Neural progenitor cell (in vitro differentiated cells): ENCODE data around the gene JPH2. TPM values are rescaled to one million over a fixed set of nuclear protein-coding genes. Genes with fewer than 3 reads are reported as not detected.

Source experiments
- DNase-seq: peaks from one replicate; pipeline ENCODE4 v3.0.0-alpha.2; 2016; ENCODE audit warnings: low spot score
- H2AFZ ChIP-seq: fragments of 200-600 bp; sonication (generic); replicated peaks from 2 replicates; pipeline ENCODE4 v1.6.1; 2016; ENCODE audit warnings: antibody characterized with exemption
- H3F3A ChIP-seq: fragments of 200-600 bp; sonication (generic); 2 replicates; pipeline ENCODE4 v1.6.1; 2016; ENCODE audit warnings: antibody characterized with exemption, low read depth
- H3K27ac ChIP-seq: fragments of 200-600 bp; sonication (generic); 2 replicates; pipeline ENCODE4 v1.5.1; 2016; ENCODE audit warnings: mild to moderate bottlenecking
- H3K27me3 ChIP-seq: fragments of 200-600 bp; sonication (generic); 2 replicates; pipeline ENCODE4 v1.6.1; 2016; ENCODE audit warnings: mild to moderate bottlenecking, moderate library complexity
- H3K36me3 ChIP-seq: fragments of 200-600 bp; sonication (generic); 2 replicates; pipeline ENCODE4 v1.5.1; 2016
- H3K4me1 ChIP-seq: fragments of 200-600 bp; sonication (generic); 2 replicates; pipeline ENCODE4 v1.6.1; 2016; ENCODE audit warnings: mixed run types
- H3K4me2 ChIP-seq: fragments of 200-600 bp; sonication (generic); 2 replicates; pipeline ENCODE4 v1.6.1; 2016
- H3K4me3 ChIP-seq: fragments of 200-600 bp; sonication (generic); 2 replicates; pipeline ENCODE4 v1.5.1; 2016
- H3K79me2 ChIP-seq: fragments of 200-600 bp; sonication (generic); 2 replicates; pipeline ENCODE4 v1.6.1; 2016; ENCODE audit warnings: low read depth
- H3K9ac ChIP-seq: fragments of 200-600 bp; sonication (generic); 2 replicates; pipeline ENCODE4 v1.6.1; 2016
- H3K9me3 ChIP-seq: fragments of 200-600 bp; sonication (generic); 2 replicates; pipeline ENCODE4 v1.5.1; 2016; ENCODE audit warnings: low read depth
- H4K20me1 ChIP-seq: fragments of 200-600 bp; sonication (generic); 2 replicates; pipeline ENCODE4 v1.6.1; 2016; ENCODE audit warnings: low read depth
- H3K27ac Mint-ChIP-seq: 3 replicates; pipeline ENCODE4 v1.8.0; 2021; ENCODE audit warnings: mixed read lengths
- H3K27me3 Mint-ChIP-seq: 2 replicates; pipeline ENCODE4 v1.8.0; 2022; ENCODE audit warnings: low read depth, mild to moderate bottlenecking, inconsistent platforms, moderate library complexity, mixed read lengths; ENCODE audit not compliant: insufficient read depth
- H3K36me3 Mint-ChIP-seq: 3 replicates; pipeline ENCODE4 v1.8.0; 2021; ENCODE audit warnings: mixed read lengths
- H3K4me1 Mint-ChIP-seq: 3 replicates; pipeline ENCODE4 v1.8.0; 2021; ENCODE audit warnings: mixed read lengths
- H3K4me3 Mint-ChIP-seq: 3 replicates; pipeline ENCODE4 v1.8.0; 2021; ENCODE audit warnings: mild to moderate bottlenecking, moderate library complexity, mixed read lengths
- H3K9me3 Mint-ChIP-seq: 3 replicates; pipeline ENCODE4 v1.8.0; 2020; ENCODE audit warnings: mixed read lengths
- EZH2 ChIP-seq: fragments of 200-600 bp; sonication (generic); IDR thresholded peaks from 2 replicates; pipeline ENCODE4 v1.6.1; 2017; ENCODE audit warnings: antibody characterized with exemption, mild to moderate bottlenecking, moderate library complexity
- EZH2phosphoT487 ChIP-seq: fragments of 200-600 bp; sonication (generic); IDR thresholded peaks from 2 replicates; pipeline ENCODE4 v1.6.1; 2017; ENCODE audit warnings: antibody characterized with exemption
- total RNA-seq: library from RNA; depleted of rRNA; stranded (reverse); fragments of >200 nt; gene quantifications from 2 replicates; pipeline ENCODE4 v1.2.3, GENCODE V29; 2015; ENCODE audit warnings: low replicate concordance
- TF ChIP-seq, protein P1 (sequence below): fragments of 200-600 bp; sonication (generic); IDR thresholded peaks from 2 replicates; pipeline ENCODE4 v1.5.1; 2017; ENCODE audit warnings: antibody characterized with exemption, mild to moderate bottlenecking

Gene JPH2
- total RNA-seq, 1 donor from 2014 or later, result not detected

DNA sequence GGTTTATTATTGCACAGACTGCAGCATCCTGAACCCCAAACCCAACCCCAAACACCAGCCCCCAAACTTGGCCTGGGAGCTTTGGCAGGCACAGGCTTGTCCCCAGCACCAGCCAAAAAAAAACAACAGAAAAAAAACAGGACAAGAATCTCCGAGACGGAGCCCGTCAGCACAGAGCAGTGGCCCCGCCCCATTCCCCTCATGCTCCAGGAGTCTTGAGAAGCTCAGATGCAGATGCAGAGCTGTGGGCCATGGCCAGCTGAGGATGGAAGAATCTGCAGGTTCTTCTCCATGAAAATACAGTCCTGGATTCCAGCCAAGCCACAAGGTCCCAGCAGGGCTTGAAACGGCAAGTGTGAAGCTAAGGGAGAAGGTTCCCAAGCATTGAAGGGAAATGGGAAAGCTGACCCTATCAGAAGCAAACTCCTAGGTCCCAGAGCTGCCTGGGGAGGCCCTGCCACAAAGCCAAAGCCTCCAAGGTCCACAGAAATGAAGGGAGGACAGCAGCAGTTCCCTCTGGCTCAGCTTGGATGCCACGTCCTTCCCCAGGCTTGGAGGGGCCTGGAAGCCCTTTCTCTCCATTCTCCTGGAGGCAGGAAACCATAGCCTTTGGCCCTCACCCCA, 75.2 kb downstream of the JPH2 start:
- Histone ChIP-seq H3K4me3 (no peak overlapping the region), H2AFZ (no peak overlapping the region), H3K4me1 (no peaks in the 10 kb centered on the region), H4K20me1 (no peaks in the 10 kb centered on the region), H3K27me3 (no peaks in the 10 kb centered on the region), H3F3A (no peaks in the 10 kb centered on the region), H3K79me2 (no peaks in the 10 kb centered on the region), H3K27ac (no peak overlapping the region), H3K9ac (no peak overlapping the region), H3K36me3 (no peaks in the 10 kb centered on the region), H3K4me2 (no peak overlapping the region), H3K9me3 (no peaks in the 10 kb centered on the region)
- H3K9me3 Mint-ChIP-seq, result peaks cover 18% of the 10 kb centered on the region
- peaks cover 11% of the 10 kb centered on the region for H3K27me3 Mint-ChIP-seq
- TF ChIP-seq EZH2phosphoT487, result no peak
- TF ChIP-seq, protein P1, sequence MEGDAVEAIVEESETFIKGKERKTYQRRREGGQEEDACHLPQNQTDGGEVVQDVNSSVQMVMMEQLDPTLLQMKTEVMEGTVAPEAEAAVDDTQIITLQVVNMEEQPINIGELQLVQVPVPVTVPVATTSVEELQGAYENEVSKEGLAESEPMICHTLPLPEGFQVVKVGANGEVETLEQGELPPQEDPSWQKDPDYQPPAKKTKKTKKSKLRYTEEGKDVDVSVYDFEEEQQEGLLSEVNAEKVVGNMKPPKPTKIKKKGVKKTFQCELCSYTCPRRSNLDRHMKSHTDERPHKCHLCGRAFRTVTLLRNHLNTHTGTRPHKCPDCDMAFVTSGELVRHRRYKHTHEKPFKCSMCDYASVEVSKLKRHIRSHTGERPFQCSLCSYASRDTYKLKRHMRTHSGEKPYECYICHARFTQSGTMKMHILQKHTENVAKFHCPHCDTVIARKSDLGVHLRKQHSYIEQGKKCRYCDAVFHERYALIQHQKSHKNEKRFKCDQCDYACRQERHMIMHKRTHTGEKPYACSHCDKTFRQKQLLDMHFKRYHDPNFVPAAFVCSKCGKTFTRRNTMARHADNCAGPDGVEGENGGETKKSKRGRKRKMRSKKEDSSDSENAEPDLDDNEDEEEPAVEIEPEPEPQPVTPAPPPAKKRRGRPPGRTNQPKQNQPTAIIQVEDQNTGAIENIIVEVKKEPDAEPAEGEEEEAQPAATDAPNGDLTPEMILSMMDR, result no peak
- TF ChIP-seq EZH2, result no peak
- no peak for DNase-seq
- no peak overlapping the region for H3K4me3 Mint-ChIP-seq
- peaks cover 2% of the 10 kb centered on the region for H3K4me1 Mint-ChIP-seq
- H3K36me3 Mint-ChIP-seq, result no peaks in the 10 kb centered on the region
- no peak overlapping the region for H3K27ac Mint-ChIP-seq

DNA sequence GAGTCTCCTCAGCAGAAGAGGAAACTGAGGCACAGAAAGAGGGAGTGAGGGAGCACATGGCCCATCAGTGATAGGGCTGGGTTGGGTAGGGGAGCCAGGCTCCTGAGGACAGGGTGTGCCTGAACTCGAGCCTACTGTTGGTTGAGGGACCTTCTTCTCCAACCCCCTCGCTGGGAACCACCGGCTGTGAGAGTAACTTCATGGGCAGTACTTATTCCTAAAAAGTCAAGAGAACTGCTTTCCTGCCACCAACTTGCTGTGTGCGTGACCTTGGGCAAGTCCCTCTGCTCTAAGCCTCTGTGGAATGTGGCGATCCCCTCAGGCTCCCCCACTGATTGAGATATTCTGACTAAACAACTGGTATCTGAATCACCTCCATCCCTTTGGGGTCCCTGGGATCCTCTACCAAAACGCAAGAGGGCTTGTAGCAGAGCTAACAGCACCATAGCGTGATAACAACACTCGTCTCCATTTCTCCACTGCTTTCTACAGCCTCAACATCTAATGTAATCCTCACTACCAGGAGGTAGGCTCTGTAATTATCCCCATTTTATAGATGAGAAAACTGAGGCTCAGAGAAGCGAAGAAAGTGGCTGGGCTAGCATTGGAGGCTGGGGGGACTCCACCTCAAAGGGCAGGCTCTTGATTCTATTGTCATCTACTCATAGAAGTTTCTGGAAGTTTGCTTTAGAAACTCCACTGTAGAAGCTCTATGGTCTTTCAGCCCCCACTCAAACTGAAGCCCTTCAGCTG, 76.0 kb downstream of the JPH2 start:
- no peaks in the 10 kb centered on the region for H3K27me3 ChIP-seq
- H4K20me1 ChIP-seq, result no peaks in the 10 kb centered on the region
- H3K9ac ChIP-seq, result no peak overlapping the region
- H3K79me2 ChIP-seq, result no peaks in the 10 kb centered on the region
- peaks cover 18% of the 10 kb centered on the region for H3K9me3 Mint-ChIP-seq
- no peaks in the 10 kb centered on the region for H3F3A ChIP-seq
- no peak for TF ChIP-seq EZH2phosphoT487
- TF ChIP-seq, protein P1, result no peak
- no peak for TF ChIP-seq EZH2
- no peak for DNase-seq
- H3K9me3 ChIP-seq, result no peaks in the 10 kb centered on the region
- H3K27ac Mint-ChIP-seq, result no peak overlapping the region
- H3K4me1 ChIP-seq, result no peaks in the 10 kb centered on the region
- H3K27me3 Mint-ChIP-seq, result peaks cover 11% of the 10 kb centered on the region
- no peak overlapping the region for H3K27ac ChIP-seq
- H2AFZ ChIP-seq, result no peak overlapping the region
- no peak overlapping the region for H3K4me3 ChIP-seq
- no peak overlapping the region for H3K4me3 Mint-ChIP-seq
- no peak overlapping the region for H3K4me2 ChIP-seq
- no peaks in the 10 kb centered on the region for H3K36me3 Mint-ChIP-seq
- H3K4me1 Mint-ChIP-seq, result no peaks in the 10 kb centered on the region
- H3K36me3 ChIP-seq, result no peaks in the 10 kb centered on the region

DNA sequence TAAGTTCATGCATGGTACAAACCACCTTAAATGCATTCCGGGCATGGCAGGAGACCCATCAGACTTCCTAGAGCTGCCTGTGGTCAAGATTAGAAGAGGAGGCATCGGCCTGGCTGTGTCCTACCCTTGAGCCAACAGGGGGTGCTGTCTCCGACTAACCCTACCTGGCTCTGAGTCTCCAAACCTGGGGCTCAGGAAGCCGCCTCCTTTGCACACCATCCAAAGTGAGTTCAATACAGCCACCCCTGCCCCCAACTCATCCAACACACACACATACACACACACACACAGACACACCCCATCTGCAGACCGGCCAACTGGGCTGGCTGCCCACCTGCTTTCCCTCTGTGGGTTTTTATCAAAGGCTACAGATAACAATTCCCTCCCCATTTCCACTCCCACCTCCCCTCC, 77.0 kb downstream of the JPH2 start:
- no peaks in the 10 kb centered on the region for H3K36me3 Mint-ChIP-seq
- H3F3A ChIP-seq, result no peaks in the 10 kb centered on the region
- H3K4me1 Mint-ChIP-seq, result no peaks in the 10 kb centered on the region
- H3K4me3 Mint-ChIP-seq, result no peak overlapping the region
- no peaks in the 10 kb centered on the region for H3K36me3 ChIP-seq
- H3K27me3 Mint-ChIP-seq, result peaks cover 8% of the 10 kb centered on the region
- no peaks in the 10 kb centered on the region for H4K20me1 ChIP-seq
- no peak overlapping the region for H2AFZ ChIP-seq
- peak; percentile 21 for DNase-seq
- H3K9ac ChIP-seq, result no peak overlapping the region
- no peak overlapping the region for H3K27ac Mint-ChIP-seq
- H3K4me2 ChIP-seq, result no peak overlapping the region
- no peaks in the 10 kb centered on the region for H3K4me1 ChIP-seq
- H3K9me3 Mint-ChIP-seq, result peaks cover 18% of the 10 kb centered on the region
- H3K79me2 ChIP-seq, result no peaks in the 10 kb centered on the region
- H3K4me3 ChIP-seq, result no peak overlapping the region
- H3K9me3 ChIP-seq, result no peaks in the 10 kb centered on the region
- H3K27me3 ChIP-seq, result no peaks in the 10 kb centered on the region
- TF ChIP-seq EZH2 (no peak), EZH2phosphoT487 (no peak)
- TF ChIP-seq, protein P1, result peak; percentile 35
- no peak overlapping the region for H3K27ac ChIP-seq
